OCI-LY3 (cell line): ENCODE data around the gene CELF2.

Experiments
- CTCF ChIP-seq: fragments of 200-600, 300-600 bp; sonication (generic); IDR thresholded peaks from 2 replicates; pipeline ENCODE4 v1.5.1; 2014; ENCODE audit warnings: antibody characterized with exemption, low read length, low read depth
- EZH2phosphoT487 ChIP-seq: fragments of 200-600 bp; shearing (Covaris generic); IDR thresholded peaks from 2 replicates; pipeline ENCODE4 v1.6.1; 2018; ENCODE audit warnings: antibody characterized with exemption, mixed run types, low read depth

GRCh38 chr10:11330383-11331045, 312.8 kb downstream of the CELF2 start:
- TF ChIP-seq CTCF = no peak
- TF ChIP-seq EZH2phosphoT487 = no peak
